ENCODE results near the gene CKAP4. TPM values are rescaled to one million over a fixed set of nuclear protein-coding genes. Genes with fewer than 3 reads are reported as not detected.
A peak's percentile ranks its signal among the peaks of the same experiment; 100 is the strongest.

CKAP4 gene
- total and polyA plus RNA-seq, 2 of the 13 experiments (the other 11 are each of a cell fraction or from before 2014, with no cell fraction given) = 39.2 to 70.2 TPM

GRCh38 chr12:106282457-106283097 lies 34.8 kb upstream of the CKAP4 start (continued):
- TF ChIP-seq ARID5B (CRISPR knock-in tag; IDR thresholded peaks at IDR 0.05) = peak; percentile 99
- TF ChIP-seq ZNF331 (CRISPR knock-in tag; IDR thresholded peaks at IDR 0.05) = peak; percentile 60; the same call in 1 of the 2 replicates
- peak; percentile 78; the same call in 1 of the 2 replicates for TF ChIP-seq MXD4 (CRISPR knock-in tag; IDR thresholded peaks at IDR 0.05)
- TF ChIP-seq ZNF746 (CRISPR knock-in tag; IDR thresholded peaks at IDR 0.05) = peak; percentile 80; the same call in 1 of the 2 replicates
- no peak for TF ChIP-seq POLR2AphosphoS5 (IDR thresholded peaks at IDR 0.05; ENCODE audit: low read depth, low read length)
- no peak for TF ChIP-seq TCF7L2 (IDR thresholded peaks at IDR 0.05; ENCODE audit: low read depth, low read length)
- TF ChIP-seq NFIC (IDR thresholded peaks at IDR 0.05; ENCODE audit: low read length) = peak; percentile 92
- 0 out of 2 replicates have a peak, but pooled peaks have one; percentile 36 for TF ChIP-seq LCORL (IDR thresholded peaks at IDR 0.05)
- peak; percentile 80 for TF ChIP-seq LCORL (CRISPR knock-in tag; IDR thresholded peaks at IDR 0.05)
- no peak for TF ChIP-seq ZNF263 (CRISPR knock-in tag; IDR thresholded peaks at IDR 0.05)
- TF ChIP-seq ZSCAN25 (CRISPR knock-in tag; IDR thresholded peaks at IDR 0.05) = 0 out of 2 replicates have a peak, but pooled peaks have one; percentile 9
- 0 out of 2 replicates have a peak, but pooled peaks have one; percentile 31 for TF ChIP-seq REL (CRISPR knock-in tag; conservative IDR thresholded peaks at IDR 0.05)
- peak; percentile 64; the same call in 1 of the 2 replicates for TF ChIP-seq ZBTB20 (CRISPR knock-in tag; IDR thresholded peaks at IDR 0.05; ENCODE audit: borderline replicate concordance, low read depth)
- TF ChIP-seq SIX1 (CRISPR knock-in tag; IDR thresholded peaks at IDR 0.05; ENCODE audit: borderline replicate concordance) = peak; percentile 79; the same call in 1 of the 2 replicates
- TF ChIP-seq ARID3A (IDR thresholded peaks at IDR 0.05; ENCODE audit: low read depth, low read length) = peak; percentile 90; the same call in 1 of the 2 replicates
- TF ChIP-seq ZBTB2 (CRISPR knock-in tag; IDR thresholded peaks at IDR 0.05; ENCODE audit: low read depth) = no peak
- TF ChIP-seq ZBTB44 (CRISPR knock-in tag; IDR thresholded peaks at IDR 0.05) = no peak
- peak; percentile 80 for TF ChIP-seq ATF2 (CRISPR knock-in tag; IDR thresholded peaks at IDR 0.05)
- peak; percentile 99 for TF ChIP-seq HDAC2 (CRISPR knock-in tag; IDR thresholded peaks at IDR 0.05)
- peak; percentile 58 for TF ChIP-seq THAP11 (CRISPR knock-in tag; IDR thresholded peaks at IDR 0.05)

All from HepG2 (cell line).